ENCODE data around the gene RBL2. TPM values are rescaled to one million over a fixed set of nuclear protein-coding genes. Genes with fewer than 3 reads are reported as not detected.

Gene RBL2
- total RNA-seq, 1 experiment from 2014 or later: 33.4 TPM

DNA sequence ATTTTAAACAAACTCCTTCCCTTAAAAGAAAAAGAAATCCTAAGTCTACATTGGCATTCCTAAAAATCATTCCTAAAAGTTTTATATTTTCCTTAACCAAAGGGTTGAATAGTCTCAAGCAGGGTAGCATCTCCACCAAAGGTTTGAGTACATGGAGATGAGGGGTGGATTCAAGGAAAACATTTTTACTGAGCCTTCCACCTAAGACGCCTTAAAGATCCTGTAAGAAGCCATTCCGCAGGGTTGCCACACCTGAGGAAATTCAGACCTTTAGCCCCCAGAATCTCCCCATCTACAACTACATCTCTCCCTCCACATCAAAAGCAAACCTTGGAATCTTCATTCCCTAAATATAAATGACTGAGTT is 76.4 kb downstream of the RBL2 start (continued):
- TF ChIP-seq YY1 (IDR thresholded peaks at IDR 0.05; ENCODE audit: extremely low read depth, insufficient replicate concordance, low read depth, low read length): no peak

DNA sequence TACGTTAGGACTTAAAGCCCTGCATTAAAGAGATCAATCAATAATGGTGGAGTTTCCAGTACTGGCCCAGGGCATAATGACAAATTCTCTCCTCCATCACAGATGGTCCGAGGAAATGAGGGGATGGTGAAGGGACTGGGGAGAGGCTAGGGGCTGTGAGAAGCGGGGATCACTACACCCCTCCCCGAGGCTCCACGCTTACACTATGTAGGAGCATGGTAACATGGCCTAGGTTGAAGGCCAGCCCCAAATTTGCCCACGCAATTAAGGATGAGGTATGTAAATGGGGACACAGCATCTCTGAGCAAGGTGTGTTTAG is 76.8 kb downstream of the RBL2 start:
- DNase-seq (ENCODE audit: low read depth, low spot score) (no peak), ATAC-seq (0 out of 2 replicates have a peak, but pooled peaks have one; percentile 8)
- intact Hi-C loops (cut with micrococcal nuclease): no loop called here
- H3K27me3 ChIP-seq (ENCODE audit: insufficient read depth, low read length): no peaks in the 10 kb centered on the region
- no peaks in the 10 kb centered on the region for H3K9me3 ChIP-seq (ENCODE audit: control insufficient read depth in 1 of 2, insufficient read depth in 1 of 2, low read depth in 1 of 2, low read length in 2 of 2)
- no peak overlapping the region for H3K27ac ChIP-seq (ENCODE audit: low read depth, low read length)
- POLR2A ChIA-PET: no interaction called here
- CTCF ChIA-PET: no interaction called here
- no peaks in the 10 kb centered on the region for H3K79me2 ChIP-seq (ENCODE audit: insufficient read depth, low read length)
- H3K4me2 ChIP-seq (ENCODE audit: low read length): no peak overlapping the region
- peaks cover 4 to 15% of the 10 kb centered on the region in 2 experiments; a peak in 2 of 4 replicates for H3K4me1 ChIP-seq (ENCODE audit: control insufficient read depth in 1 of 2, insufficient read depth in 2 of 2, low read length in 2 of 2)
- no peak overlapping the region for H3K4me3 ChIP-seq (replicated peaks in 1 of 2; ENCODE audit: low read depth in 1 of 2, low read length in 2 of 2)
- no peak overlapping the region for H3K9ac ChIP-seq (ENCODE audit: low read length)
- RAD21 ChIA-PET (ENCODE audit: low non-redundant PET in 1 of 2, low total read pairs in 2 of 2, uncharacterized antibody in 2 of 2, unreplicated experiment in 2 of 2): no interaction called here
- H4K20me1 ChIP-seq (ENCODE audit: insufficient read depth): no peaks in the 10 kb centered on the region
- TF ChIP-seq TCF7L2 (IDR thresholded peaks at IDR 0.05; ENCODE audit: borderline replicate concordance, extremely low read depth, insufficient read depth, insufficient read length) (no peak), RAD21 (IDR thresholded peaks at IDR 0.05; ENCODE audit: low read depth) (no peak), JUND (IDR thresholded peaks at IDR 0.05) (no peak), POLR2A (IDR thresholded peaks at IDR 0.05; ENCODE audit: borderline replicate concordance, extremely low read depth, insufficient read depth, insufficient read length) (no peak)
- TF ChIP-seq, protein P1, sequence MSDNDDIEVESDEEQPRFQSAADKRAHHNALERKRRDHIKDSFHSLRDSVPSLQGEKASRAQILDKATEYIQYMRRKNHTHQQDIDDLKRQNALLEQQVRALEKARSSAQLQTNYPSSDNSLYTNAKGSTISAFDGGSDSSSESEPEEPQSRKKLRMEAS (IDR thresholded peaks at IDR 0.05): no peak
- TF ChIP-seq, protein P2, sequence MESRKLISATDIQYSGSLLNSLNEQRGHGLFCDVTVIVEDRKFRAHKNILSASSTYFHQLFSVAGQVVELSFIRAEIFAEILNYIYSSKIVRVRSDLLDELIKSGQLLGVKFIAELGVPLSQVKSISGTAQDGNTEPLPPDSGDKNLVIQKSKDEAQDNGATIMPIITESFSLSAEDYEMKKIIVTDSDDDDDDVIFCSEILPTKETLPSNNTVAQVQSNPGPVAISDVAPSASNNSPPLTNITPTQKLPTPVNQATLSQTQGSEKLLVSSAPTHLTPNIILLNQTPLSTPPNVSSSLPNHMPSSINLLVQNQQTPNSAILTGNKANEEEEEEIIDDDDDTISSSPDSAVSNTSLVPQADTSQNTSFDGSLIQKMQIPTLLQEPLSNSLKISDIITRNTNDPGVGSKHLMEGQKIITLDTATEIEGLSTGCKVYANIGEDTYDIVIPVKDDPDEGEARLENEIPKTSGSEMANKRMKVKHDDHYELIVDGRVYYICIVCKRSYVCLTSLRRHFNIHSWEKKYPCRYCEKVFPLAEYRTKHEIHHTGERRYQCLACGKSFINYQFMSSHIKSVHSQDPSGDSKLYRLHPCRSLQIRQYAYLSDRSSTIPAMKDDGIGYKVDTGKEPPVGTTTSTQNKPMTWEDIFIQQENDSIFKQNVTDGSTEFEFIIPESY (IDR thresholded peaks at IDR 0.05; ENCODE audit: extremely low read depth, insufficient replicate concordance, low read length): no peak
- no TSS peak for BruUV-seq (replicated peaks)
- no peaks in the 10 kb centered on the region for H3K9me2 ChIP-seq (ENCODE audit: insufficient read depth)
- H3K36me3 ChIP-seq (ENCODE audit: control insufficient read depth in 1 of 2, insufficient read depth in 2 of 2, low read length in 2 of 2): no peaks in the 10 kb centered on the region
- H2AFZ ChIP-seq (ENCODE audit: low read depth, low read length, poor library complexity, severe bottlenecking): peak overlapping the region; percentile 81
